ENCODE data around the gene LMOD1. TPM values are rescaled to one million over a fixed set of nuclear protein-coding genes. Genes with fewer than 3 reads are reported as not detected.

LMOD1 gene
- polyA plus RNA-seq, 3 donors, result not detected

DNA sequence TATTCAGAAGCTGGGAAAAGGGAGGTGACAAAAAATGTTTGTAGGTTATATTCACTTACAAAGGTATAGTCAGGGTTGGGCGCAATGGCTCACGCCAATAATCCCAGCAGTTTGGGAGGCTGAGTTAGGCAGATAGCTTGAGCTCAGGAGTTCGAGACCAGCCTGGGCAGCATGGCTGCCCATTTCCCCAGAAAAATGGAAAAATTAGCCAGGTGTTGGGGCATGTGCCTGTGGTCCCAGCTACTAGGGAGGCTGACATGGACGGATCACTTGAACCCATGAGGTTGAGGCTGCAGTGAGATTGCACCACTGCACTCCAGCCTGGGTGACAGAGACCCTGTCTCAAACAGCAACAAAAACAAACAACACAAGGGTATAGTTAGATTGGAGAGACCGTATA lies 12.0 kb upstream of the LMOD1 start:
- TF ChIP-seq, protein P1, sequence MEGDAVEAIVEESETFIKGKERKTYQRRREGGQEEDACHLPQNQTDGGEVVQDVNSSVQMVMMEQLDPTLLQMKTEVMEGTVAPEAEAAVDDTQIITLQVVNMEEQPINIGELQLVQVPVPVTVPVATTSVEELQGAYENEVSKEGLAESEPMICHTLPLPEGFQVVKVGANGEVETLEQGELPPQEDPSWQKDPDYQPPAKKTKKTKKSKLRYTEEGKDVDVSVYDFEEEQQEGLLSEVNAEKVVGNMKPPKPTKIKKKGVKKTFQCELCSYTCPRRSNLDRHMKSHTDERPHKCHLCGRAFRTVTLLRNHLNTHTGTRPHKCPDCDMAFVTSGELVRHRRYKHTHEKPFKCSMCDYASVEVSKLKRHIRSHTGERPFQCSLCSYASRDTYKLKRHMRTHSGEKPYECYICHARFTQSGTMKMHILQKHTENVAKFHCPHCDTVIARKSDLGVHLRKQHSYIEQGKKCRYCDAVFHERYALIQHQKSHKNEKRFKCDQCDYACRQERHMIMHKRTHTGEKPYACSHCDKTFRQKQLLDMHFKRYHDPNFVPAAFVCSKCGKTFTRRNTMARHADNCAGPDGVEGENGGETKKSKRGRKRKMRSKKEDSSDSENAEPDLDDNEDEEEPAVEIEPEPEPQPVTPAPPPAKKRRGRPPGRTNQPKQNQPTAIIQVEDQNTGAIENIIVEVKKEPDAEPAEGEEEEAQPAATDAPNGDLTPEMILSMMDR (IDR thresholded peaks at IDR 0.05), result no peak
- no peak overlapping the region for H3K9ac ChIP-seq (ENCODE audit: insufficient read depth, low read length, poor library complexity, severe bottlenecking)
- peaks cover 9% of the 10 kb centered on the region for H4K20me1 ChIP-seq (ENCODE audit: insufficient read depth, low read length)
- Mint-ChIP-seq H3K4me3 (no peak overlapping the region), H3K4me1 (peaks cover 15% of the 10 kb centered on the region), H3K27me3 (ENCODE audit: low read depth in 3 of 3) (no peaks in the 10 kb centered on the region), H3K9me3 (peaks cover 0 to 4% (median 0%) of the 10 kb centered on the region in 7 donors), H3K27ac (no peak overlapping the region), H3K36me3 (peaks cover 41 to 56% of the 10 kb centered on the region in 2 donors)
- H2AFZ ChIP-seq (ENCODE audit: insufficient read depth, low read depth, low read length, poor library complexity, severe bottlenecking), result no peak overlapping the region
- H3K27me3 ChIP-seq (ENCODE audit: control insufficient read depth in 2 of 2, insufficient read depth in 2 of 2, low read length in 2 of 2), result no peaks in the 10 kb centered on the region
- no peak for DNase-seq
- H3K27ac ChIP-seq (ENCODE audit: low read depth in 1 of 2, low read length in 2 of 2), result no peak overlapping the region
- no peaks in the 10 kb centered on the region for H3K9me3 ChIP-seq (replicated peaks in 1 of 2; ENCODE audit: control insufficient read depth in 1 of 2, insufficient read depth in 1 of 2, low read length in 2 of 2)
- no peak overlapping the region for H3K4me2 ChIP-seq (replicated peaks; ENCODE audit: extremely low read depth, low read length, poor library complexity, severe bottlenecking)
- no peak overlapping the region for H3K4me3 ChIP-seq (replicated peaks in 1 of 3; ENCODE audit: low read depth in 2 of 3, low read length in 3 of 3)
- H3K36me3 ChIP-seq (replicated peaks in 1 of 2; ENCODE audit: control insufficient read depth in 1 of 2, insufficient read depth in 2 of 2, low read length in 2 of 2), result peaks cover 49 to 59% of the 10 kb centered on the region in 2 donors
- peaks cover 11 to 14% of the 10 kb centered on the region in 2 donors for H3K4me1 ChIP-seq (ENCODE audit: control insufficient read depth in 1 of 2, insufficient read depth in 2 of 2, low read length in 2 of 2)
- 92% methylated on average over 4 of the region's 5 CpGs for WGBS (ENCODE audit: insufficient coverage)
- intact Hi-C loops (cut with micrococcal nuclease), result loop anchor here in 1 of 2 donors (5.0 kb wide), 1 partner anchor 131 kb away; the partner anchor contains the start of gene IPO9
- H3K79me2 ChIP-seq (ENCODE audit: insufficient read depth, low read length), result peaks cover 34% of the 10 kb centered on the region

DNA sequence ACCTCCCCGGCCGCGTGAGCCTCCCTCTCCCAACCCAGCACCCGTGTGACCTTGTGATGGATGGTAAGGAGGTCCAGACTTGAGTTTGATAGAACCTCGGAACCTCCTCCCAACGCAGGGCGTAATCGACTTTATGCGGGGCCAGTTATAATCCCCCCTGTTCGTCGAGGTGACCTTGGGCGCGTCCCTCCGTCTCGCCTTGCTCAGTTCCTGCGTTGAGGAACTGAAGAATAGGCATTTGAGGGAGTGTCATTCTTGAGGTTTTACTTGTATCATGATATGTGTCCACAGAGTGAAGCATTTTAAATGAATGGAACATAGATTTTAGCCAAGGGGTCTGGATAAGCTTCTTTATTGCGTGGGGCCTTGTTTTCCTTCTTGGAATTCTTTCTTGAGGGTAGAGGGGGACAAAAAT lies 9.4 kb upstream of the LMOD1 start:
- Mint-ChIP-seq H3K36me3 (peaks cover 25 to 30% of the 10 kb centered on the region in 2 donors), H3K27me3 (ENCODE audit: low read depth in 3 of 3) (peaks cover 0 to 2% (median 0%) of the 10 kb centered on the region in 3 donors), H3K4me1 (peaks cover 15% of the 10 kb centered on the region), H3K27ac (peak overlapping the region; percentile 97 to 99 (median 98)), H3K4me3 (peak overlapping the region; percentile 94 to 99), H3K9me3 (peaks cover 0 to 4% (median 0%) of the 10 kb centered on the region in 7 donors)
- Histone ChIP-seq H3K4me1 (ENCODE audit: control insufficient read depth in 1 of 2, insufficient read depth in 2 of 2, low read length in 2 of 2) (peaks cover 11 to 14% of the 10 kb centered on the region in 2 donors), H3K9ac (ENCODE audit: insufficient read depth, low read length, poor library complexity, severe bottlenecking) (peak overlapping the region; percentile 91), H3K36me3 (replicated peaks in 1 of 2; ENCODE audit: control insufficient read depth in 1 of 2, insufficient read depth in 2 of 2, low read length in 2 of 2) (peaks cover 27 to 33% of the 10 kb centered on the region in 2 donors), H3K4me2 (replicated peaks; ENCODE audit: extremely low read depth, low read length, poor library complexity, severe bottlenecking) (peak overlapping the region; percentile 87), H2AFZ (ENCODE audit: insufficient read depth, low read depth, low read length, poor library complexity, severe bottlenecking) (peak overlapping the region; percentile 85), H3K27ac (ENCODE audit: low read depth in 1 of 2, low read length in 2 of 2) (peak overlapping the region; percentile 73 to 97), H3K79me2 (ENCODE audit: insufficient read depth, low read length) (peaks cover 31% of the 10 kb centered on the region), H3K9me3 (replicated peaks in 1 of 2; ENCODE audit: control insufficient read depth in 1 of 2, insufficient read depth in 1 of 2, low read length in 2 of 2) (no peaks in the 10 kb centered on the region), H3K27me3 (ENCODE audit: control insufficient read depth in 2 of 2, insufficient read depth in 2 of 2, low read length in 2 of 2) (no peaks in the 10 kb centered on the region), H4K20me1 (ENCODE audit: insufficient read depth, low read length) (no peaks in the 10 kb centered on the region), H3K4me3 (replicated peaks in 1 of 3; ENCODE audit: low read depth in 2 of 3, low read length in 3 of 3) (peak overlapping the region; percentile 68 to 93 (median 73))
- TF ChIP-seq, protein P1 (IDR thresholded peaks at IDR 0.05), result no peak
- 1% methylated on average over 9 of the region's 17 CpGs for WGBS (ENCODE audit: insufficient coverage)
- intact Hi-C loops (cut with micrococcal nuclease), result loop anchor here in 1 of 2 donors (2.0 to 5.0 kb wide), 2 partner anchors 77 to 128 kb away; partner anchors contain the start of gene IPO9
- no peak for DNase-seq

All from CD14-positive monocyte (primary cell).